ENCODE data around the gene PLA2R1. TPM values are rescaled to one million over a fixed set of nuclear protein-coding genes. Genes with fewer than 3 reads are reported as not detected.

Gene PLA2R1
- total RNA-seq, 1 experiment from 2014 or later: 0.39 TPM

DNA sequence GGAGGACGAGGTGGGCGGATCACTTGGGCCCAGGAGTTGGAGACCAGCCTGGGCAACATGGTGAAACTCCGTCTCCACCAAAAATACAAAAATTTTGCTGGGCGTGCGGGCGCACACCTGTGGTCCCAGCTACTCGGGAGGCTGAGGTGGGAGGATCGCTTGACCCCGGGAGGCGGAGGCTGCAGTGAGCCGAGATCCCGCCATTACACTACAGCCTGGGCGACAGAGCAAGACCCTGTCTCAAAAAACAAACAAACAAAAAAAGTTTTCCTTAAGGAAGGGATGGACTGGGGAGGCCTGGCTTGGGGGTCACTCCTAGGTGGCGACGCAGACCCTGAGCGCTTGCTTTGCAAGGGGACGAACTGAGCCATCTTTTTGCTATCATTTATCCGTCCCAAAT, 882 bp downstream of the PLA2R1 start:
- Histone ChIP-seq H3K4me1 (no peaks in the 10 kb centered on the region), H3K27me3 (replicated peaks; ENCODE audit: control insufficient read depth, insufficient read depth, low read length) (no peaks in the 10 kb centered on the region), H3K36me3 (ENCODE audit: control insufficient read depth, insufficient read depth, low read length) (no peaks in the 10 kb centered on the region), H3K4me3 (ENCODE audit: low read depth, low read length) (no peak overlapping the region), H3K9me3 (no peaks in the 10 kb centered on the region)
- POLR2A ChIA-PET: no interaction called here
- Mint-ChIP-seq H3K4me3 (ENCODE audit: unreplicated experiment) (peak overlapping the region; percentile 82), H3K4me1 (ENCODE audit: low read depth, unreplicated experiment) (peaks cover 6% of the 10 kb centered on the region), H3K27ac (ENCODE audit: unreplicated experiment) (no peak overlapping the region), H3K9me3 (ENCODE audit: unreplicated experiment) (no peaks in the 10 kb centered on the region), H3K36me3 (ENCODE audit: insufficient read depth, unreplicated experiment) (no peaks in the 10 kb centered on the region), H3K27me3 (ENCODE audit: insufficient read depth, unreplicated experiment) (no peaks in the 10 kb centered on the region)
- BruUV-seq (replicated peaks): no TSS peak
- CTCF ChIA-PET: no interaction called here
- no peak for DNase-seq
- TF ChIP-seq, protein P1, sequence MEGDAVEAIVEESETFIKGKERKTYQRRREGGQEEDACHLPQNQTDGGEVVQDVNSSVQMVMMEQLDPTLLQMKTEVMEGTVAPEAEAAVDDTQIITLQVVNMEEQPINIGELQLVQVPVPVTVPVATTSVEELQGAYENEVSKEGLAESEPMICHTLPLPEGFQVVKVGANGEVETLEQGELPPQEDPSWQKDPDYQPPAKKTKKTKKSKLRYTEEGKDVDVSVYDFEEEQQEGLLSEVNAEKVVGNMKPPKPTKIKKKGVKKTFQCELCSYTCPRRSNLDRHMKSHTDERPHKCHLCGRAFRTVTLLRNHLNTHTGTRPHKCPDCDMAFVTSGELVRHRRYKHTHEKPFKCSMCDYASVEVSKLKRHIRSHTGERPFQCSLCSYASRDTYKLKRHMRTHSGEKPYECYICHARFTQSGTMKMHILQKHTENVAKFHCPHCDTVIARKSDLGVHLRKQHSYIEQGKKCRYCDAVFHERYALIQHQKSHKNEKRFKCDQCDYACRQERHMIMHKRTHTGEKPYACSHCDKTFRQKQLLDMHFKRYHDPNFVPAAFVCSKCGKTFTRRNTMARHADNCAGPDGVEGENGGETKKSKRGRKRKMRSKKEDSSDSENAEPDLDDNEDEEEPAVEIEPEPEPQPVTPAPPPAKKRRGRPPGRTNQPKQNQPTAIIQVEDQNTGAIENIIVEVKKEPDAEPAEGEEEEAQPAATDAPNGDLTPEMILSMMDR (IDR thresholded peaks at IDR 0.05; ENCODE audit: insufficient read depth in 1 of 2, low read depth in 1 of 2, low read length in 1 of 2, severe bottlenecking in 1 of 2, unreplicated experiment in 1 of 2): no peak
- intact Hi-C loops (cut with micrococcal nuclease; ENCODE audit: unreplicated experiment): no loop called here

DNA sequence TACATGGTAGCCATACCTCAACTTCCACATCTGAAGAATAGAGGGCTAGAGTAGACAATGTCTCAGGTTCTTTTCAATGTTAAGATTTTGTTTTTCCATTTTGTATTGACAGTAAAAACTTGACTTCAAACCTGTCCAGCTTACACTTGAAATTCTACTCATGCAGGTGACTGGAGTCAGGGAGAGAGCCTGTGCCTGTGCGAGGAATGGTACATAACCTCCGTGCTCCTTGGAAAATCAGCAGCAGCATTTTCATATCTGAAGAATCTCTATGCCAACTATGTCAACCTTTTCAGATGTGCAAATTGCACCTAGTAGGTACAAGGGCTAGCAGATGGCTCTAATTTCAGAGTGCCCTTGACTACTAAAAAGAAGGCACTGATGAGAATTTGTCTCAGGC, 2.1 kb downstream of the PLA2R1 start:
- H3K27me3 Mint-ChIP-seq (ENCODE audit: insufficient read depth, unreplicated experiment): no peaks in the 10 kb centered on the region
- H3K36me3 Mint-ChIP-seq (ENCODE audit: insufficient read depth, unreplicated experiment): no peaks in the 10 kb centered on the region
- H3K27ac Mint-ChIP-seq (ENCODE audit: unreplicated experiment): no peak overlapping the region
- H3K4me1 Mint-ChIP-seq (ENCODE audit: low read depth, unreplicated experiment): peaks cover 6% of the 10 kb centered on the region
- no TSS peak for BruUV-seq (replicated peaks)
- no peaks in the 10 kb centered on the region for H3K36me3 ChIP-seq (ENCODE audit: control insufficient read depth, insufficient read depth, low read length)
- CTCF ChIA-PET: no interaction called here
- H3K9me3 ChIP-seq: no peaks in the 10 kb centered on the region
- no peaks in the 10 kb centered on the region for H3K27me3 ChIP-seq (replicated peaks; ENCODE audit: control insufficient read depth, insufficient read depth, low read length)
- H3K4me3 Mint-ChIP-seq (ENCODE audit: unreplicated experiment): no peak overlapping the region
- TF ChIP-seq, protein P1 (IDR thresholded peaks at IDR 0.05; ENCODE audit: insufficient read depth in 1 of 2, low read depth in 1 of 2, low read length in 1 of 2, severe bottlenecking in 1 of 2, unreplicated experiment in 1 of 2): no peak
- no peaks in the 10 kb centered on the region for H3K9me3 Mint-ChIP-seq (ENCODE audit: unreplicated experiment)
- intact Hi-C loops (cut with micrococcal nuclease; ENCODE audit: unreplicated experiment): no loop called here
- no peak overlapping the region for H3K4me3 ChIP-seq (ENCODE audit: low read depth, low read length)
- H3K4me1 ChIP-seq: no peaks in the 10 kb centered on the region
- DNase-seq: no peak
- POLR2A ChIA-PET: no interaction called here

DNA sequence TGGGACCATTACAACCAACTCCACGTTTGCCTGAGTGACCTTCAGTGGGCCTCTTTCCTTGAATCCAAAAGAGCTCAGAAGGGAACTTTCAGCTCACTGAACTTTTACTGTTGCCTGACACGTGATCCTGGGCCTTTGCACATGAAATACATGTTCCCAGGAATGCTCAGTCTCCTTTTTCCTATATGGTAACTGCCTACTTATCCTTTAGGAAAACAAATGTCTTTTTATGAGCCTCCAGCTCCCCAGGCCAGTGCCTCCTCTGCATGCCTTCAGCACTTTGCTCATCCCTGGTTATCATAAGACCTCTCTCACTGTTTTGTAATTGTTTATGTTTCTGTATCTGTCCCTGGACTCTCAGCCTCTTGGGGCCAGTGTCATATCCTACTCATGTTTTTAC, 5.1 kb downstream of the PLA2R1 start:
- Histone ChIP-seq H3K4me1 (no peaks in the 10 kb centered on the region), H3K4me3 (ENCODE audit: low read depth, low read length) (no peak overlapping the region), H3K27me3 (replicated peaks; ENCODE audit: control insufficient read depth, insufficient read depth, low read length) (no peaks in the 10 kb centered on the region), H3K9me3 (no peaks in the 10 kb centered on the region), H3K36me3 (ENCODE audit: control insufficient read depth, insufficient read depth, low read length) (no peaks in the 10 kb centered on the region)
- ChIA-PET POLR2A (no interaction called here), CTCF (interaction anchor here (1.0 kb wide), 1 partner anchor 19 kb away, joined by 3 read pairs; no protein-coding TSS in a partner anchor)
- no peak overlapping the region for H3K27ac Mint-ChIP-seq (ENCODE audit: unreplicated experiment)
- intact Hi-C loops (cut with micrococcal nuclease; ENCODE audit: unreplicated experiment): no loop called here
- no peaks in the 10 kb centered on the region for H3K36me3 Mint-ChIP-seq (ENCODE audit: insufficient read depth, unreplicated experiment)
- no peaks in the 10 kb centered on the region for H3K9me3 Mint-ChIP-seq (ENCODE audit: unreplicated experiment)
- peaks cover 6% of the 10 kb centered on the region for H3K27me3 Mint-ChIP-seq (ENCODE audit: insufficient read depth, unreplicated experiment)
- H3K4me3 Mint-ChIP-seq (ENCODE audit: unreplicated experiment): no peak overlapping the region
- TF ChIP-seq, protein P1 (IDR thresholded peaks at IDR 0.05; ENCODE audit: insufficient read depth in 1 of 2, low read depth in 1 of 2, low read length in 1 of 2, severe bottlenecking in 1 of 2, unreplicated experiment in 1 of 2): no peak
- BruUV-seq (replicated peaks): no TSS peak
- DNase-seq: no peak
- no peaks in the 10 kb centered on the region for H3K4me1 Mint-ChIP-seq (ENCODE audit: low read depth, unreplicated experiment)

Data from Caco-2 (cell line).